HG02943 (cell line): ENCODE data around the gene ASB15.

ENCODE experiments used
- ATAC-seq: cut with Tn5 transposase; IDR thresholded peaks from one replicate; pipeline ENCODE4 v1.9.1; 2021; ENCODE audit warnings: mild to moderate bottlenecking, low read depth, moderate library complexity; ENCODE audit not compliant: unreplicated experiment

The ASB15 gene

GRCh38 chr7:123594813-123595241 lies 6.8 kb upstream of the ASB15 start:
- ATAC-seq = no peak

- ATAC-seq = no peak
Measured at GRCh38 chr7:123598657-123599056, 3.0 kb upstream of the ASB15 start.

- no peak for ATAC-seq
Measured at GRCh38 chr7:123599766-123600165, 1.9 kb upstream of the ASB15 start.

- ATAC-seq = no peak
Measured at GRCh38 chr7:123600876-123601275, 745 bp upstream of the ASB15 start.

GRCh38 chr7:123602648-123603047 lies 1.0 kb downstream of the ASB15 start:
- no peak for ATAC-seq

GRCh38 chr7:123604739-123605138 lies 3.1 kb downstream of the ASB15 start:
- no peak for ATAC-seq

- no peak for ATAC-seq
Measured at GRCh38 chr7:123607423-123607975, 5.9 kb downstream of the ASB15 start.

GRCh38 chr7:123608991-123609882 lies 7.6 kb downstream of the ASB15 start:
- ATAC-seq = no peak

- no peak for ATAC-seq
Measured at GRCh38 chr7:123609883-123610239, 8.2 kb downstream of the ASB15 start.

GRCh38 chr7:123612024-123612423 lies 10.4 kb downstream of the ASB15 start:
- no peak for ATAC-seq

GRCh38 chr7:123615344-123615743 lies 13.7 kb downstream of the ASB15 start:
- ATAC-seq = no peak

GRCh38 chr7:123616223-123616622 lies 14.6 kb downstream of the ASB15 start:
- no peak for ATAC-seq

- ATAC-seq = no peak
Measured at GRCh38 chr7:123621707-123622106, 20.1 kb downstream of the ASB15 start.

- no peak for ATAC-seq
Measured at GRCh38 chr7:123622660-123623386, 21.2 kb downstream of the ASB15 start.

- peak; percentile 96 for ATAC-seq
Measured at GRCh38 chr7:123624527-123625183, 23.0 kb downstream of the ASB15 start.

- no peak for ATAC-seq
Measured at GRCh38 chr7:123625254-123625653, 23.6 kb downstream of the ASB15 start.

- ATAC-seq = no peak
Measured at GRCh38 chr7:123627851-123628250, 26.2 kb downstream of the ASB15 start.

GRCh38 chr7:123628829-123629228 lies 27.2 kb downstream of the ASB15 start:
- ATAC-seq = no peak

- no peak for ATAC-seq
Measured at GRCh38 chr7:123629281-123629680, 27.7 kb downstream of the ASB15 start.

GRCh38 chr7:123632808-123633207 lies 31.2 kb downstream of the ASB15 start:
- no peak for ATAC-seq

GRCh38 chr7:123633553-123633952 lies 31.9 kb downstream of the ASB15 start:
- ATAC-seq = no peak
